Measurements from ENCODE around the gene CDHR5. TPM values are rescaled to one million over a fixed set of nuclear protein-coding genes. Genes with fewer than 3 reads are reported as not detected.

Gene CDHR5
- total RNA-seq, 2 donors from 2014 or later, result 140 to 310 TPM

- Histone ChIP-seq H3K27ac (no peak overlapping the region), H3K4me3 (no peak overlapping the region), H3K27me3 (no peaks in the 10 kb centered on the region), H3K4me1 (peaks cover 13% of the 10 kb centered on the region), H3K9me3 (no peaks in the 10 kb centered on the region), H3K36me3 (no peaks in the 10 kb centered on the region), H3K9ac (ENCODE audit: low read depth in 2 of 2, low read length in 2 of 2) (no peak overlapping the region)
- no peak for TF ChIP-seq CTCF (IDR thresholded peaks at IDR 0.05)
- DNase-seq, result no peak
- intact Hi-C loops (cut with DNase I), result no loop called here
Observed at GRCh38 chr11:628056-628455, 3.3 kb upstream of the CDHR5 start.

- DNase-seq, result no peak
- H3K4me3 ChIP-seq, result no peak overlapping the region
- no peak overlapping the region for H3K9ac ChIP-seq (ENCODE audit: low read depth in 2 of 2, low read length in 2 of 2)
- intact Hi-C loops (cut with DNase I), result no loop called here
- no peak overlapping the region for H3K27ac ChIP-seq
- no peaks in the 10 kb centered on the region for H3K27me3 ChIP-seq
- no peak for TF ChIP-seq CTCF (IDR thresholded peaks at IDR 0.05)
- H3K9me3 ChIP-seq, result no peaks in the 10 kb centered on the region
- H3K4me1 ChIP-seq, result peaks cover 13% of the 10 kb centered on the region
- no peaks in the 10 kb centered on the region for H3K36me3 ChIP-seq
Observed at GRCh38 chr11:627308-627576, 2.5 kb upstream of the CDHR5 start.

GRCh38 chr11:626475-627307 is 1.9 kb upstream of the CDHR5 start, which contains the start of gene SCT:
Gene SCT (minus strand): TSS chr11:627181. CDS start chr11:627143, 38 bp downstream.
- Histone ChIP-seq H3K4me1 (peaks cover 13% of the 10 kb centered on the region), H3K9me3 (no peaks in the 10 kb centered on the region), H3K4me3 (no peak within 1 kb of the TSS), H3K36me3 (no peaks in the 10 kb centered on the region), H3K9ac (ENCODE audit: low read depth in 2 of 2, low read length in 2 of 2) (peak within 1 kb of the TSS in 1 of 2 donors; percentile 53), H3K27me3 (no peaks in the 10 kb centered on the region), H3K27ac (no peak within 1 kb of the TSS)
- intact Hi-C loops (cut with DNase I), result no loop called here
- no peak for TF ChIP-seq CTCF (IDR thresholded peaks at IDR 0.05)
- no peak for DNase-seq

GRCh38 chr11:625636-626268 is 997 bp upstream of the CDHR5 start:
- H3K27ac ChIP-seq, result peak overlapping the region; percentile 90
- H3K9me3 ChIP-seq, result no peaks in the 10 kb centered on the region
- DNase-seq, result peak; percentile 70
- peaks cover 13% of the 10 kb centered on the region for H3K4me1 ChIP-seq
- H3K9ac ChIP-seq (ENCODE audit: low read depth in 2 of 2, low read length in 2 of 2), result peak overlapping the region; percentile 53 to 89
- TF ChIP-seq CTCF (IDR thresholded peaks at IDR 0.05), result no peak
- H3K27me3 ChIP-seq, result no peaks in the 10 kb centered on the region
- no peak overlapping the region for H3K4me3 ChIP-seq
- no peaks in the 10 kb centered on the region for H3K36me3 ChIP-seq
- intact Hi-C loops (cut with DNase I), result no loop called here

GRCh38 chr11:623999-624704 is 603 bp downstream of the CDHR5 start:
- H3K4me1 ChIP-seq, result peaks cover 13% of the 10 kb centered on the region
- no peaks in the 10 kb centered on the region for H3K27me3 ChIP-seq
- peak overlapping the region; percentile 48 for H3K4me3 ChIP-seq
- peak overlapping the region; percentile 32 to 89 for H3K9ac ChIP-seq (ENCODE audit: low read depth in 2 of 2, low read length in 2 of 2)
- TF ChIP-seq CTCF (IDR thresholded peaks at IDR 0.05), result no peak
- DNase-seq, result peak; percentile 95
- intact Hi-C loops (cut with DNase I), result no loop called here
- no peaks in the 10 kb centered on the region for H3K9me3 ChIP-seq
- no peaks in the 10 kb centered on the region for H3K36me3 ChIP-seq
- peak overlapping the region; percentile 90 for H3K27ac ChIP-seq
